MM.1S (cell line): Measurements from ENCODE around the gene ACACB.

Experiments
- EZH2 ChIP-seq: fragments of 300-600 bp; sonication (generic); optimal IDR thresholded peaks from 2 replicates; pipeline ENCODE3; 2017; ENCODE audit warnings: low read depth, mild to moderate bottlenecking, antibody characterized with exemption, low read length, mixed read lengths
- EZH2phosphoT487 ChIP-seq: fragments of 300-600 bp; sonication (generic); IDR thresholded peaks from 2 replicates; pipeline ENCODE4 v1.6.1; 2018; ENCODE audit warnings: antibody characterized with exemption, low read length
- TF ChIP-seq, protein P1 (sequence below): fragments of 300-600 bp; sonication (generic); IDR thresholded peaks from 2 replicates; pipeline ENCODE4 v1.5.1; 2016; ENCODE audit warnings: antibody characterized with exemption, low read length, mixed read lengths

DNA sequence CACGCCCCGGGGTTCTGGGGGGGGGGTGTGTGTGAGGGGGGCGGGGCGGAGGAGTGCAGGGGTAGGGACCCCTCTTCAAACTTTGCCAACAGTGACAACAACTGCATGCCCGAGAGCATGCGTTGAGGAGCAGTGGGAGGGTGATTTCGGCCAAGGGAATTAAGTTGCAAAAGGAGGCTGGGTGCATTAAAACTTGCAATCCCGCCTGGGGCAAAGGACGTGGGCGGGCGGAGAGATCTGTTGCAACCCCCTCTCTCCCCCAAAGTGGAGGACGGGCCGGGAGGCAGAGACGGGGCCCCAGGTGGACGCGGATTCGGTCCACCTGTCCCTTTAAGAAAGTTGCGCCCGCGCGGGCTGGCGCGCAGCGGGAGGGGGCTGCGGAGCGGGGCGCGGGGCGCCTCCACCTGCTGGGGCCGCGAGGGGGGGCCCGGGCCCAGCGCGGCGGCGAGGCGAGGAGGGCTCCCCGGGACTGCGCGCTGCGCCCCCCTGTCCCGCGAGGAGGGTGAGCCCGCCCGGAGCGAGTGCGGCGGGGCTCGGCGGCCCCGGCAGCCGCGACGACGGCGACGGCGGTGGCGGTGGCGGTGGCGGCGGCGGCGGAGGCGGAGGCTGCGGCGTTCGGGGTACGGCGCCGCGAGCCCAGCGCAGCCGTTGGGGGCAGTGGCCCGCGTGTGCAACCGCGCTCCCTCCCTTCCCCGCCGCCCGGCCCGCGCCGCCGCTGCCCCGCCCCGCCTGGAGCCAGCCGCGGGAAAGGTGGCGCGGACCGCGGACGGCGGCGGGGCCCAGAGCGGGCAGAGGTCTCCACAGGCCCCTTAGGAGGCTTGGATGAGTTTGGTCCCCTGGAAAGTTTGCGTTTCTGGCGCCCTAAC, 193.2 kb downstream of the ACACB start:
- TF ChIP-seq EZH2: no peak
- TF ChIP-seq, protein P1, sequence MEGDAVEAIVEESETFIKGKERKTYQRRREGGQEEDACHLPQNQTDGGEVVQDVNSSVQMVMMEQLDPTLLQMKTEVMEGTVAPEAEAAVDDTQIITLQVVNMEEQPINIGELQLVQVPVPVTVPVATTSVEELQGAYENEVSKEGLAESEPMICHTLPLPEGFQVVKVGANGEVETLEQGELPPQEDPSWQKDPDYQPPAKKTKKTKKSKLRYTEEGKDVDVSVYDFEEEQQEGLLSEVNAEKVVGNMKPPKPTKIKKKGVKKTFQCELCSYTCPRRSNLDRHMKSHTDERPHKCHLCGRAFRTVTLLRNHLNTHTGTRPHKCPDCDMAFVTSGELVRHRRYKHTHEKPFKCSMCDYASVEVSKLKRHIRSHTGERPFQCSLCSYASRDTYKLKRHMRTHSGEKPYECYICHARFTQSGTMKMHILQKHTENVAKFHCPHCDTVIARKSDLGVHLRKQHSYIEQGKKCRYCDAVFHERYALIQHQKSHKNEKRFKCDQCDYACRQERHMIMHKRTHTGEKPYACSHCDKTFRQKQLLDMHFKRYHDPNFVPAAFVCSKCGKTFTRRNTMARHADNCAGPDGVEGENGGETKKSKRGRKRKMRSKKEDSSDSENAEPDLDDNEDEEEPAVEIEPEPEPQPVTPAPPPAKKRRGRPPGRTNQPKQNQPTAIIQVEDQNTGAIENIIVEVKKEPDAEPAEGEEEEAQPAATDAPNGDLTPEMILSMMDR: no peak
- TF ChIP-seq EZH2phosphoT487: no peak
